GM21528 (cell line): ENCODE results near the gene EBF4.
"Not testable (repeated sequence)": the region's sequence is repeated elsewhere in the genome, so short reads cannot be mapped to it uniquely, and the experiment has no call there.

Source experiments
- ATAC-seq: cut with Tn5 transposase; IDR thresholded peaks from one replicate; pipeline ENCODE4 v1.9.1; 2021; ENCODE audit warnings: mild to moderate bottlenecking, moderate library complexity; ENCODE audit not compliant: unreplicated experiment, low FRiP score

Gene EBF4

DNA sequence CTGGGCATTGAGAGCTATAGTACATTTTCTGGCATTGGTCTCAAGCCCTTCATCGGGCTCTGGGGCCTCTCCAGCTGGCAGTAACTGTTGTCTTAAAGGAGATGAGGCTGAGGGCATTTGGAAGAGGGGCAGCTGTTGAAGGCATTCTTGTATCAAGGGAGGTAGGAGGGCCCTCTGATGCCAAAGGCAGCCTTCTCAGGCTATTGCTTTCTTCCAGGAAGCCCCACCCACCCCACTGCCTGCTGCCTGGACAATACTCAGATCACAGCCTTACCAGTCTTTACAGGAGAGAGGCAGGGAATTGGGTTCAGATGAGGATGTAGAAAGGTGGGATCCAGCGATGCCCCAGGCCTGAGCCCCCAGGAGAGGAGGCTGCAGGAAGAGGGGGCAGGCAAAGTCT, 61.8 kb downstream of the EBF4 start:
- ATAC-seq, result no peak

GRCh38 chr20:2755451-2756055, 63.0 kb downstream of the EBF4 start:
- ATAC-seq, result no peak

DNA sequence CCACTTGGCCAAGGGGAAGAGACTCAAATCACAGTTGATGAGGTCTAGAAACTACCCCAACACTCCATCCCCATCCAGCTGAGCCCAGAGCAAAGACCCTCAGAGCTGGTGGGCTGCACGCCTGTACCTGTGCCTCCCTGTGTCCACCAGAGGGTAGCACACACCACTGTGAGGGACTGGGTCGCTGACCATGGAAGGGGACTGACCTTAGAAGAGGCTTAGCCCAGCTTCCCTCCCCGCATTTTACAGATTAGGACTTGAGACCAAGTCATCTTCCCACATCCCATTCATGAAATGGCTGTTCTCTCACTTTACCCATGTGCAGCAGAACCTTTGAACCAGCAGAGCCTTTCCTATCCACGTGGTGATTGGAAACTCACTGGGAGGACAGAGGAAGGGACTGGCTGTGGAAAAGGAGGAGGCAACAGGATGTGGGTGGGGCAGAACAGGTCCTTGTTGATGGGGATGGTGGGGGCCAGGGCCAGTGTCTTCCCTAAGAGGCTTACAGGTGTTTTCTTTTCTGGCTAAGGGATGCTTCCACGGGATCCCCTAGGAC, 63.6 kb downstream of the EBF4 start:
- ATAC-seq, result no peak

GRCh38 chr20:2757001-2757400, 64.4 kb downstream of the EBF4 start:
- no peak for ATAC-seq

- no peak for ATAC-seq
Measured at GRCh38 chr20:2757969-2758368, 65.4 kb downstream of the EBF4 start.

DNA sequence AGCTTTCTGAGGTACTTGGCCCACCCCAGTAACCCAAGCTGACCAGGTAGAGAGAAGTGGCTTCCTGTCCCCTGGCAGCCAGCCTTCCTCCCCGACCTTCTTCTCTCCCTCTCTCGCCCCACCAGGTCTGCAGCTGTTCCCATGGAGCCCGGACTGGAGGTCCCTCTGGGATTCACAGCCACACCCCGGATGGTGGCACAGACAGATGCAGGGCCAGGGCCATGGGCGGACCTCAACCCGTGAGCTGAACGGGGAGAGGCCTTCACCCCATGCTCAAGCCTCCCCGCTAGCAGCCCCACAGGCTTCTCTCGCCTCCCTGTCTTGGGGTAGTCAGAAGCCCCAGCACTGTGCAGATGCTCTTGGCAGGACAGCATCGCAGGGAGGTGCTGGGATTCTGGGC, 66.6 kb downstream of the EBF4 start:
- ATAC-seq, result no peak

DNA sequence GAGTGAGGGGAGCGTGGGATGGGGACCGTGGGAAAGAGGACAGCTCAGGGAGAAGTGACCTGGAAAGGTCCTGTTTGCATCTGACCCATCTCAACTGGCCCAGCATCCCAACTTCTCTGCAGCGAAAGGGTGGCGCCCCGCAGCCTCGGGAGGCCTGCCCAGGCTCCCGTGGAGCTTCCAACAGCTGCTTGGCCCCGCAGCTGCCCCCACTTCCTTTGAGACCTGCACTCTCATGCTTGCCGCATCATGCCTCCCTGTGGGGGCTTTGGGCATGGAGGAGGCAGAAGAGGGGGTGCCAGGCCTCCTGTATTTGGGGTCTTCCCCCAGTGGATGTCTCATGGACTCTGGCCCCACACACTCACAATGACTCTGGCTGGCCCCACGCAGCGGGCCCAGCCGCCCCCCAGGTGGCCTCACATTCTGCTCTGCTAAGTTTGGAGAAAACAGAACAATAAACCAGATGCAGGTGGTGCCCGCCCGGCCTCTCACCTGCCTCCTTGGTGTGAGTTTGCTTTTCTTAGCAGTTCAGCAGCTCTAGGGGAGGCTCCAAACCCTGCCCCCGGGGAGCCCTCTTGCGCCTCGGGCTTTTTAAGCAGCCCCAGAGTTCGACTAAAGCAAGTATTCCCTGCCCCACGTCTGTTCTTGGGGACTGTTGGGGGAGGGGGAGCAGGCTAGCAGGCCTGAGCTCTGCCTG, 67.2 kb downstream of the EBF4 start:
- ATAC-seq, result no peak

- no peak for ATAC-seq
Measured at GRCh38 chr20:2760297-2760951, 67.8 kb downstream of the EBF4 start.

DNA sequence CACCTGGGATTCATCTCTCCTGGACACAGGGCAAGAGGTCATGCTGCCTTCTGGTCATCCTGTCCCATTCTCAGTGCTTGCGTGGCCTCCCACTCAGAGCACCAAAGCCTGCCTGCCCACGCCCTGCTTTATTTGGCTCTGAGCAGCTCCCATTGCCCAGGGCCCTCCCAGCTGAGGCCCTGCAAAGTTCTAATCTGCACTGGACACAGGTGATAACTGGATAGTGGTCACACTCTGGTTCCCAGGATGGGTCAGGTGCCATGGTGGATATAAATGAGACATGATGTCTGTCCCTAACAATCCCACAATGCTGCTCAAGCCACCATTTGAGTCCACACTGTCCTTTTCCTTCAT, 68.3 kb downstream of the EBF4 start:
- no peak for ATAC-seq

DNA sequence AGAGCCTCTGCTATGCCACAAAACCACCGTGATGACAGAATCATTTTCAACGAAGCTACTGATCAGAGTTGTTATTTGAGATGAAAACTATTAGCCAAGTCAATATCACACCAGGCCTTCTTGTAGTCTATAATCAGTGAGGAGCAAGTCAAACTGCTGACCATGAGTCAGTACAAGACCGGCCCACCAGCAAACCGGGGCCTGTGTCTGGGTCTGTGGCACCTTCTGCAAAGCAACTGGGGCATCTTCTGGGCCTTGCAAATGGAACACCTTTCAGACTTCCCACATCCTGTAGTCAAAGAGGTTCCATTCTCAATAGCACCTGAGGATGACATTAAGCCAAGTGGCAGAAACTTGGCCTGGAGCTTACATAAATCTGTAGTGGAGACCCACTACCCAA, 69.3 kb downstream of the EBF4 start:
- ATAC-seq, result no peak

DNA sequence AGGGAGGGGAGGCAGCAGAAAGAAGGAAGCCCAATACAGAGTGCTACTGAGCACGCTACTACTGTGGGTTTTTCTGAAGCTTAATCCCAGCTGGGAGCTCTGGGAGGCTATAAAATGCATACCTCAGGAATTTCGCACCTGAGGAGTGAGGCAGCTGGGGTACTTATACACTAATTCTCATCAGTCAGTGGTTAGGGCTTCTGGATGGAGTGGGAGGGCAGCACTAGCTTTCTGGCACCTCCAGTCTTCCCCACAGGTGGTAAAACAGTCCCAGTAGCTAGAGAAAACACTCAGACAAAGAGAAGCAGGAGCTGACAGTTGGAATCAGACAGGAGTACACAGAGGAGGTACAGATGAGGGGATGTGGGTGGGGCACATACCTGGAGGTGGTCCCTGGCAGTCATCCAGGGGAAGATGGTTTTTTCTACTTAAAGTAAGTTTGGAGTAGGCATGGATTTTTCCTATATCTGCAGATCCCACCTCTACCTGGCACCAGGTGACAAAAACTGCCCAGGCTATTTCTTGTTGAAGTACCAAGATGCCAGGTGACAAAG, 70.1 kb downstream of the EBF4 start:
- ATAC-seq, result no peak

- ATAC-seq, result no peak
Measured at GRCh38 chr20:2763186-2763585, 70.6 kb downstream of the EBF4 start.

GRCh38 chr20:2767768-2768631, 75.4 kb downstream of the EBF4 start:
- no peak for ATAC-seq

- no peak for ATAC-seq
Measured at GRCh38 chr20:2768632-2769015, 76.0 kb downstream of the EBF4 start.

- ATAC-seq, result not testable (repeated sequence)
Measured at GRCh38 chr20:2770091-2770490, 77.5 kb downstream of the EBF4 start.

DNA sequence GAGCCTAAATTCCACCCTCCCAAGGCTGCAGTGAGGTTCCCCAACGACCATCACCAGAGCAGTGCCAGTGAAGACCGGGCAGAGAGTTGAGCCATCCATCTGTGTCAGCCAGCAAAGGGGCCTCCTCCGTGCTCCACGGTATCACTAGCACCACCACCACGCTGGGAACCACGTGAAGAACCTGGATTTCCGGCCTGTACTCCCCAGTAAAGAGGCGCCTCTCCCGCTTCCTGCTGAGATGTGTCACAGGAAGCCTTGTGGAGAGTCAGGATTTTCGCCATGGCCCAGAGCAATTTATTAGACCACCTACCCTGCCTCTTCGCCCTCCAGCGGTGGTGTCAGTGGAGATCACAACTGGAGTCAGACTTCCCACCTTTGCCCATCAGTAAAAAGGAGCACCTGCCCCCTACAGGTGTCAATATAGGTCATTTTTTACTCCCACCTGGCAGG, 79.1 kb downstream of the EBF4 start:
- ATAC-seq, result no peak

- no peak for ATAC-seq
Measured at GRCh38 chr20:2773812-2774211, 81.2 kb downstream of the EBF4 start.

GRCh38 chr20:2775139-2775538, 82.6 kb downstream of the EBF4 start:
- ATAC-seq, result no peak

- no peak for ATAC-seq
Measured at GRCh38 chr20:2778602-2779321, 86.2 kb downstream of the EBF4 start.

GRCh38 chr20:2780948-2781347, 88.4 kb downstream of the EBF4 start:
- ATAC-seq, result no peak
